GM12873 (cell line): ENCODE data around the gene DNAAF8.

Experiments
- CTCF ChIP-seq: IDR thresholded peaks from 2 replicates; pipeline ENCODE4 v1.5.1; 2012; ENCODE audit warnings: low read depth, mild to moderate bottlenecking, moderate library complexity, low read length, control low read depth; ENCODE audit not compliant: insufficient read depth; ENCODE audit errors: missing control alignments

The DNAAF8 gene

DNA sequence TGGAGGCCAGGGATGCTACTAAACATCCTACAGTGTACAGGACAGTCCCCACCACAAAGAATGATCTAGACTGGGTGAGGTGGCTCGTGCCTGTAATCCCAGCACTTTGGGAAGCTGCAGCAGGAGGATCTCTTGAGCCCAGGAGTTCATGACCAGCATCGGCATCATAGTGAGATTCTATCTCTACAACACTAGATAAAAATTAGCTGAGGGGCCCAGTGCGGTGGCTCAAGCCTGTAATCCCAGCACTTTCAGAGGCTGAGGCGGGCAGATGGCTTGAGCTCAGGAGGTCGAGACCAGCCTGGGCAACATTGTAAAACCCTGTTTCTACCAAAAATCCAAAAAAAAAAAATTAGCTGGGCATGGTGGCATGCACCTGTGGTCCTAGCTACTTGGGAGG, 38.0 kb downstream of the DNAAF8 start:
- no peak for TF ChIP-seq CTCF

DNA sequence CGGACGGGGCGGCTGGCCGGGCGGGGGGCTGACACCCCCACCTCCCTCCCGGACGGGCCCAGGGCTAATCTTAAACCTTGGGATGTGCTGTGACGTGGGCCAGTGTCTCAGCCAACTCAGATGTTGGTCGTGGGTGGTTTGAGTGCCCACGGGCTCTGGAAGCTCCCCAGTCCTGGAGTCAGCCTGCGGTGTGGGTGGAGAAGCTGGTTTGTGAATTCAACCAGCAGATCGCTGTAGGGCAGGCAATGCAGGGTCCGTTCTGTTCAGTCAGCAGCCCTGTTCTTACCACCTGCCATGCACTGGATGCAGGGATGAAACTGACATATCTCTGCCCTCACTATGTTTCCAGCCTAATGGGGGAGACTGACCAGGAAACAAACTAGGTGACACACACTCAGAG, 40.7 kb downstream of the DNAAF8 start:
- TF ChIP-seq CTCF = no peak

DNA sequence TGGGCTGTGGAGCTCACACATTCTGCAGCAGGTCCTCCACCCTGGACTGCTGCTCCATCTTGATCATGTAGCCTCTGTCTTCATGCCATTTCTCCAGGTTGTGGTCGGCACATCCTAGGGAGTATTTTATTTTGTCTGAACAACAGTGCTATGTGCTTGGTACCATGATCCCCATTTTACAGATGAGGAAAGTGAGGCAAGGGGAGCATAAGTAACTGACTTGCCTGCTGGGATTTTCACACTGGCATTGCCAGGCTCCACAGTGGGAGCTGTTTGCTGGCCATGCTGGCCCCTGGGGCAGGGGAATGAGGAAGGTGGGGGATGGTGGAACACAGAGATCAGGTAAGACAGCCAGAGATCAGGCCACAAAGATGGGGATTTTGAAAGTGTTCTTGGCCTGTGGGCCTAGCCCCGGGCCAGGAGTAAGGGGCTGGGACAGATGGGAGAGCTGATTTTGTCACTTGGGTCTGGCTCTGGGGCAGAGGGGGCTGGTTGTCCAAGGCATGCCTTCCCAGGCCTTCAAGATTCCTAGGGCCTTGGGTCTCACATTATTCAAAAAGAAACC, 41.9 kb downstream of the DNAAF8 start:
- no peak for TF ChIP-seq CTCF

DNA sequence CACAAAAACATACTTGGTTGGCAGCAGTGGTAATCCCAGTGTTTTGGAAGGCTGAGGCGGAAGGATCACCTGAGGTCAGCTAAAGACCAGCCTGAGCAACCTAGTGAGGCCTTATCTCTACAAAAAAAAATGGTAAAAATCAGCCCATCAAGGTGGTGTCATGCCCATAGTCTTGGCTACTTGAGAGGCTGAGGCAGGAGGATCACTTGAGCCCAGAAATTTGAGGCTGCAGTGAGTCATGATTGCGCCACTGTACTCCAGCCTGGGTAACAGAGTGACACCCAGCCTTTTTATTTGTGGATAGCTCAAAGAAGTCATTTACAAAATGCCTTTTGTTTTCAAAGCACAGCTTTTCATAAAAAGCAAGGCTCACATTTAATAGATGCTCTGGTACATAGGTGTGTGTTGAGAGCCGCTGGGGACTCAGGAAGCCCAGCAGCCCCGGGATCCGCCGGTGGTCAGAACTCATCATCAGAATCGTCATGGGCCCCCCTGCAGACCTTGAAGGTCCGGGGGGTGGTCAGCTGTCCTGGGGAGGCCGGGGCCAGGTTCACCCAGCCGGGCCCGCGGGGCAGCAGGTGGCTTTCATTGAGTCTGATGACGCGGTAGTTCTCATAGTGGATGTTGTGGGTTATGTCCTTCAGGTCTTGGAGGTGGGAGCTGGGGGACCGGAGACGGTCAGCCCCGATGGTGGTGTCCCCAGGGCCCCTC, 43.2 kb downstream of the DNAAF8 start:
- no peak for TF ChIP-seq CTCF

- TF ChIP-seq CTCF = no peak
Measured at GRCh38 chr16:4778050-4778392, 43.7 kb downstream of the DNAAF8 start.

GRCh38 chr16:4780235-4780634, 45.9 kb downstream of the DNAAF8 start:
- no peak for TF ChIP-seq CTCF

DNA sequence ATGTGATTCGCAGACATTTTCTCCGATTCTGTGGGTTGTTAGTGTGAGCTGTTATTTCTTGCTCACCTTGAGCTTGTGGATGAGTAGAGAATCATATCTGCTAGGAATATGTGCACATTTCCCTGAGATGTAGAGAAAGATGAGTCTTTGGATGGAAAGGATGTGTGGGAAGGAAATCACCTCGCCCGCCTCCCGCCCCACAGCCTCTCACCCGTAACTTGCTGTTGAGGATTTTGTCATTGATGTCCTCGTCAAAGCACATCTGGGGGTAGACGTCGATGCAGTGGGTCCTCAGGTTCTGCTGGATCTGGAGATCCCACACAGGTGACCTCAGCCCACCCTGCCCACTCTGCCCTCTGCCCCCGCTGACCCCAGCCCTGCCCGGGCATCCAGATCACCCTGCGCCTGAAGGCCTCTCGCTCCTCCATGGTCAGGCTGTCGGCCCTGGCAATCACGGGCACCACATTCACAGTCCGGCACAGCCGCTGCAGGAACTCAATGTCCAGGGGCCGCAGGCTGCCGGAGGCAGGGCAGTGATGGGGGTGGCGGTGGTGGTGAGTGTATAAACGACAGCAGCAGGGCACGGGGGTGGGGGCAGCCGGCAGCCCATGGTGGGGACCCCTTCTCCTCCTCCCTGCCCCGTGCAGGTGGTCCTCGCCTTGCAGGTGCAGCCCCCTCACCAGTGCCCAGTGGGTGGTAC, 49.1 kb downstream of the DNAAF8 start:
- TF ChIP-seq CTCF = no peak
